Endothelial cell of hepatic sinusoid (primary cell): Measurements from ENCODE around the gene KLHL34.

Experiments used
- in situ Hi-C: cut with HindIII; loops from 2 replicates; pipeline ENCODE4 v1.10.0; 2017; ENCODE audit warnings: low sequenced_read_pairs

KLHL34 gene

DNA sequence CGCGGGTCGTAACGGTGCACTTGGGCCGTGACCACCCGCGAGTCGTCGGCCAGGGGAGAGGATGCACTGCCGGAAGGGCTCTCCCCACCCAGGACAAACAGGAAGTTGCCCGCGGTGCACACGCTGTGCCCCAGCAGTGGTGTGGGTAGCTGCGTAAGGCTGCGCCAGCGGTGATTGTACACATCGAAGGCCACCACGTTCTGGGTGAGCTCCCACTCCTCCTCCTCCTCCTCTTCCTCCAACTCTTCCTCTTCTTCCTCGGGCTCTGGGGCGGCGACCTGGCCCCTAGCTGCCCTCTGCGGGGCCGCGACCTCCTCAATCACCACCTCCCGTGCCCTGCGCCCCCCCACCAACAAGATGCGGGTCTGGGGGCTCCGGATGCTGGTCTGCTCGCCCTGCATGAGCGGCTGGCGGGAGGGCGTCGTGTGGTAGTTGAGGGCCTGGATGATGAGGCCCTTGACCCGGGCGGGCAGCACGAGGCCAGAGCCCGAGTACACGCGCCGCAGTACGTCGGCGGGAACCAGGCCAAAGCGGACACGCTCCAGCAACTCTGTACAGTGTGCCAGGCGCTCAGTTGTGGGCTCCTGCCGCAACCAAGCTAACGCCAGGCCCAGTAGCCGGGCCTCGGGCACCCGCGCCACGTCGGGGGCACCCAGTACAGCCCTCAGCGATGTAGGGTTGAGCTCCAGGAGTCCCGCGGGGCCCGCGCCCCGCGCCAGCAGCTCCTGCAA is 1.4 kb downstream of the KLHL34 start:
- in situ Hi-C loops = no loop called here

DNA sequence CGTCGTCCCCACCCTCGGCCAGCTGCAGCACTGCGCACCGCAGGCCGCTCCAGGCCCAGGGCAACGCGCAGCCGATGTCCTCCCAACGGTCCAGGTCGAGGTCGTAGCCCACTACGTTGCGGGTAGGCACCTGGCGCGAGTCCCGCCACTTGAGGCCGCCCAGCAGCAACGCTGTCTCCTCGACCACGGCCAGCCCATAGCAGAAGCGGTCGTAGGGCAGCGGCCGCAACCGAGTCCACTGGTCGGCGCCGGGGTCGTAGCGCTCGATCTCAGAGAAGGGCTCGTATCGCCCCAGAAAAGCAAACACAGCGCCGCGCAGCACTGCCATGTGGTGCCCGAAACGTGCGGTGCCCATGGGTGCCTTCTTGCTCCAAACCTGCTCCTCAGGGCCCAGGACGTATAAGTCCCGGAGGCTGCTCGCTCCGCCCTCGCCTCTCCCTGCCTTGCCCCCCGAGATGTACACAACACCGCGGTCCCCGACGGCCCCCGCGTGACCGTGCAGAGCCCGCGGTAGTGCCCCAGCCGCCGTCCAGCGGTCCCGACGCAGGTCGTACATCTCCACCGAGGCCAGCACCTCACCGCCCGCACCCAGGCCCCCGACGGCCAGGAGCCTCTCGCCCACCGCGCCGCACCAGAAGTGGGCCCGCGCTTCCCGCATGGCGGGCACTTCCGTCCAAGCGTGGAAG is 2.1 kb downstream of the KLHL34 start:
- in situ Hi-C loops = no loop called here

DNA sequence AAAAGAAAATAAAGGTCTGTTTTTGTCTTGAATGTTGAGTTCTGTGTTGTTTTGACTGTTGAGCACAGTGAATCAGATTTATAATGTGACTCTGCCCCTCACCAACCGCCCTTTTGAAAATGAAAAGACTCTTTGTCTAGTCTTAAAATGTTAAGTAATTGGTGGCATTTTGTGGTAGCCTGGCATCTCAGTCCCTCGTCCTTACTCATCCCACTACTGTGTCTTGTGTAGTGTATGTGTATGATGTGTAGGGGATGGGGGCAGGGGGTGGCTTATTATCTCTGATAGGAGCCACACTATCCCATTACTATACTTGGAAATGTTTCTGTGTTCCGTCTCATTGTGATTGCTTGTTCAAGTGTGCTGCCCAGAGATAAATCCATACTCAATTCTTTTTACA is 12.2 kb downstream of the KLHL34 start:
- in situ Hi-C loops = no loop called here

DNA sequence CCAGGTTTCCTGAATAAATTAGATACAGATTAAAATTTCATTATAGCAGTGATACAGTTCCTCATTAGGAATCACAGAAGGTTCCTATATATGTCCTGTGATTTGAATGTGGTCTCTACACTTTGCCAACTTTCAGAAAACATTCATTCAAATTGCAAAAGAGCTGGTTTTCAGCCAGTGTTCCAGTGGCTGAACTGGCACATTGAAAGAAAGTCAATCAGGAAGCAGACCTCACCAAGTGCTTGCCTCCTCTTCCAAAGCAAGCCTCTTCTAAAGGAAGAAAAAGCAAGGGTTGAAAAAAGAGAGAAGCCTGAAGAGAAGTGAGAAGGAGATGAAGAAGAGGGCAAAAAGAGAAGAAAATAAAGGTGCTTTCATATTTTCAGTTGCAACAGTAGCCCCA is 12.7 kb downstream of the KLHL34 start:
- in situ Hi-C loops = no loop called here

DNA sequence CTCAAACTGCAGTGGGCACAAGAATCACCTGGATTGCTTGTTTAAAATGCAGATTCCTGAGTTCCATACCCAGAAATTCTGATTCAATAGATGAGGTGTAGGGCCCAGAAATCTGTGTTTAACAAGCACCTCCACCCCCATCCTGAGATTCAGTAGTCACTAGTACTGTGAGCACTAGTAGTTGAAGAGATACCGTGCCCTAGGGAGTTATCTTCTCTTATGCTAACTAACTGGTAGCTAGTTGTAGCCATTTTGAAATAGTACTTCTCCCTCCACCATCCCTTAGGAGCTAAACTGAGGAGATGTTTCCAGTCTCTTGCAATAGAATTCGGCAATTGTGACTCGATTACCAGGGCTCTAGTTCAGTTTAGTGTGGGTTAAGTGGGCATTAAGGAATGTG is 18.4 kb downstream of the KLHL34 start:
- in situ Hi-C loops = loop anchor here (5.0 kb wide), 1 partner anchor 32 kb away; no protein-coding TSS in a partner anchor

DNA sequence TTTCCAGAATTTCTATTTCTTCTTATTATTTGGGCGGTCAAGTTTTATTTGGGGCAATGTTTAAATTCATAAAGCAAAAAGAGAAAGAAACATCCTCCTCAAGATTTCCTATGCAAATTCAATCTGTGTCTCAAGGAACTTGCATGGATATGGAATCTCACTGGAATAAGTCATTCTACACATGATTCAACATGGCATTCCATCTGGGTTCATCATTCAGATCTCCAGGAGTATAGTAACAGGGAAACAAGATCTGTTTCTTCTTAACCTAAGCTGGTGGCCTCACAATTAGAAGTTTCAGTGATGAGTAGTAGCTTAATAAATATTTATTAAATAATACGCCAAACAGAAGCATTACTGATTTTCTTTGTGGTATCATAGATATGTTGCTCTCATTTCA is 19.8 kb downstream of the KLHL34 start:
- in situ Hi-C loops = no loop called here

DNA sequence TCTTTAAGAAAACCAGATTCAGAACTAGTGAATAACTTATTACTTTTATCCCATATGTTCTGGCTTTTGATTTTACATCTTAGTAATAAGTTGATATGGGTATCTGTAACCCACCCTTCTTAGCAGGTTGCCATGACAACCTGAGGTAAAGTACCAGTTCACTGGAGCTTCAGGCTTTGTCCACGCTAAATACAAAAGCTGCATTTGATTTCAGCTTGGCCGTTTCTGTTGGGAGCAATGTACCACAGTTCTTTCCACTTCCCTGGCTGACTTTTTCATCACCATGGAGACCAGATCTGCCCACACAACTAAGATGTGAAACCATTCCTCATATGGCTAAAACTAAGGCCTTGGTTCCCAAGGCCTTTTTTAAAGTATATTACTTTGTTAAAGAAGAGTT is 26.1 kb downstream of the KLHL34 start:
- in situ Hi-C loops = no loop called here

DNA sequence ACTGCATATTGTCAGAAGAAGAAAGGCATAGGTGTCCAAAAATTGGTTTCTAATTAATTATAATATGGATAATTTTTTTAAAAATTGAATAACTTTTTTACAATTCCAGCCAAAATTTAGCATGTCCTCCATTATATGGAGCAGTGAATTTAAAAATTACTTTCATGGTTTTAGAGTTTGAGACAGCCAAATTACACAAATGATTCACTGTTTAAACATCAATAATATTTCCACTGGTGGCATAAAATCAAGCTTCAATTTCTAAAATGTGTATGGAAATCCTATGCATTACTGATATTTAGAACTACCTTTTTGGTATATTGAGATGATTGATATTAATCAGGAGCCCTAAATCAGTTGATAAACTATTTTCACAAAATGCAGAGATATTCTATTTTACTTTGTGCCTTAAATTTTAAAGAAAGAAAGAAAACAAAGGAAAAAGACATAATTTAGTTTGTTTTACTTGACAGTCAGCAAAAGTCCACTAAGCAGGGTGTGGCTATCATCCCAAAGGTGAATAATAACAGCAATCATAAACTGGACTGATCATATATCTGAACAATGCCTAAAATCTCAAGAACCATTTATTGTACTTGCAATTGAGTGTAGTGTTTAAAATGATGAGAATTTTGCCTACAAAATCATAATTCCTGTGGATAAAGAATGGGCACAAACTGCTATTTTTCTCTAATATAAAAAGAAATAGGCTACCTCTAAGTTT is 34.2 kb downstream of the KLHL34 start:
- in situ Hi-C loops = no loop called here

DNA sequence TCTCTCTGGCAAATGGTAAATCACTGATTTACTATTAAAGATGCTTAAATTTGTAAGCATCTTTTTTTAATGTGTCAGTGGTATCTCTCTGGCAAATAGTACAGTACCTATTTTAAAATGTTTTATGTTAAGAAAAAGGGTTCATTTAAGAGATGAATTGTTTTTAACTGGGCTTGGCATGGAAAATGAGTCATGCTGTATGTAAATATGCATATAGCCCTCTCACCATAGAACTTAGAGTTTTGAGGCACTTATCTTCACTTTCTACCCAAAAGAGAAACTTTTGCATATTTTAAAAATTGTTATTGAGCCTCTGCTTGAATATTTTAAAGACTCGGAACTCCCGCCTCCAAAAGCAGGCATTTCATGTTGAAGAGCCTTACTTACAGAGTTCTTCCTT is 37.9 kb downstream of the KLHL34 start:
- in situ Hi-C loops = no loop called here

DNA sequence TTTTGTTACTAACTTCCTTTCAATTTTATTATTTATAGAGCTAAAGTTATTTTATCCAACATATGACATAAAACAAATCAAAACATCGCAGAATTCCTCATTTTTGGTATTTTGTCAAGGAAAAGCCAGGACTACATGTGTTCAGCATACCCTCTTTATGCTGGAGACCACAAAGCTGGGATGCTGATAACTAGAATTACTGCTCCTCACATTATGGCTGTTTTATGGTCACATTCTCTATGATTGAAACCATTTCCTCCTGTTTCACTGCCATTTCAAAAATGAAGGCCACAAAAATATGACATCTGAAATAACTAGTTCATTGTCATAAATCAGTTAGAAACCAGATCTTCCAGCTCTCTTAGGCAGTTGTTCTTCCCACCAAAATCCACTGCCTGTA is 41.7 kb downstream of the KLHL34 start:
- in situ Hi-C loops = no loop called here

DNA sequence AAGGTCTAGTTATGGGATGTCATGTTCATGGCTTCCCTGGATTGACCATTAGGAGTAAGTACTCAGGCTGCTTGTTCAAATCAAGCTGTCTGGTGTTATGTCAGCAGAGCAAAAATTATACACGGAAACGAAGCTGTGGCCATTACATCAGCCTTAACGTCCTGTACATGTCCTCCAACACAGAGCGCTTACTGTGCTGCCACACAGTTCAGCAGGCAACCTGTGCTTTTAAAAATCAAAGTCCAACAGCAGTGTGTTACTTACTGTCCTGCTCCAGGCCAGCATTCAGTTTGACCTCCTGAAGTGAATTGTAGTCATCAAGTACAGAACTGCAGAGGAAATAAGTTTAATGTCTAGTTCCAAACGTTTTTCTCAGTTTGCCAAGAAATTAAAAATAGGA is 46.0 kb downstream of the KLHL34 start:
- in situ Hi-C loops = no loop called here

DNA sequence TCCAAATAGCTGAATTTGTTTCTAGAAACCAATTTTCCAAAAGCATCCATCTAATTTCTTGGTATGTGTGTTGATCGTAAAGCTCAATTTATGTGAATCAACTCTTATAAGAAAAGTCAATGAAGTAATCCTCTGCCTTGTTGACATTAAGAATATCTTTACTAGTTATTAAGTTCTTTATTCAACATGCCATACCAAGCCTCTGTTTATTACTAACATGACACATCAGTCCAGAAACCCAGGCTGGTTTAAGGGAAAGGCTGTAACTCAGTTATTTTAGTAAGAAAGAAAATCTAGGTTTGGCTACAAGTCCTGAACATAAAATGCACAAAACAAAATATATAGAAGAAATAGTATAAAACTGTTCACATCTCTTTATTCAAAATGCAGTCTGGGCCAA is 48.0 kb downstream of the KLHL34 start:
- in situ Hi-C loops = no loop called here

DNA sequence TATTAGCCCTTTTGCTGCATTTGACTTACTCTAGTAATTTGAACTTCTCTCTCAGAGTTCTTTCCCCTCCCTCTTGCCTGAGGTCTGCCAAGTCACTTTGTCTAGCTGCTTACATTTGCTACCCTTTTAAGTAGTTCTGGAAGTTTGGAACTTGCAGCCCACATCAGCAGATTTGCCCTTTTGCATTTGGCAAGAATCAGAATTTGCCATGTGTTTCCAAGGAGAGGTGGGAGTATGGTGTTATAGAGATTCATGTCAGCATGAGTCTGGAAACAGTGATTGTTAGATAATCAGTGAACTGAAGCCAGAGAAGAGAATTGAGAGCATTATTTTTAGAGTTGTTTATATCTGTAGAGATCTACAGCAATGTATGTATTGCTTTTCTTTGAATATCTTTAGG is 52.1 kb downstream of the KLHL34 start:
- in situ Hi-C loops = loop anchor here (5.0 kb wide), 1 partner anchor 36 kb away; no protein-coding TSS in a partner anchor
